ENCODE data around the gene UNC119B.

GRCh38 chr12:120710031-120710804 lies at the start of gene UNC119B:
- TF ChIP-seq CTCF (conservative IDR thresholded peaks at IDR 0.05; ENCODE audit: low read depth in 2 of 2) (no peak), POLR2AphosphoS5 (IDR thresholded peaks at IDR 0.05; ENCODE audit: low read depth) (peak; percentile 82), ZNF114 (CRISPR knock-in tag; IDR thresholded peaks at IDR 0.05) (no peak), EZH2phosphoT487 (IDR thresholded peaks at IDR 0.05; ENCODE audit: unreplicated experiment) (no peak), EZH2 (IDR thresholded peaks at IDR 0.05; ENCODE audit: low read depth, unreplicated experiment) (no peak)
- TF ChIP-seq, protein P1, sequence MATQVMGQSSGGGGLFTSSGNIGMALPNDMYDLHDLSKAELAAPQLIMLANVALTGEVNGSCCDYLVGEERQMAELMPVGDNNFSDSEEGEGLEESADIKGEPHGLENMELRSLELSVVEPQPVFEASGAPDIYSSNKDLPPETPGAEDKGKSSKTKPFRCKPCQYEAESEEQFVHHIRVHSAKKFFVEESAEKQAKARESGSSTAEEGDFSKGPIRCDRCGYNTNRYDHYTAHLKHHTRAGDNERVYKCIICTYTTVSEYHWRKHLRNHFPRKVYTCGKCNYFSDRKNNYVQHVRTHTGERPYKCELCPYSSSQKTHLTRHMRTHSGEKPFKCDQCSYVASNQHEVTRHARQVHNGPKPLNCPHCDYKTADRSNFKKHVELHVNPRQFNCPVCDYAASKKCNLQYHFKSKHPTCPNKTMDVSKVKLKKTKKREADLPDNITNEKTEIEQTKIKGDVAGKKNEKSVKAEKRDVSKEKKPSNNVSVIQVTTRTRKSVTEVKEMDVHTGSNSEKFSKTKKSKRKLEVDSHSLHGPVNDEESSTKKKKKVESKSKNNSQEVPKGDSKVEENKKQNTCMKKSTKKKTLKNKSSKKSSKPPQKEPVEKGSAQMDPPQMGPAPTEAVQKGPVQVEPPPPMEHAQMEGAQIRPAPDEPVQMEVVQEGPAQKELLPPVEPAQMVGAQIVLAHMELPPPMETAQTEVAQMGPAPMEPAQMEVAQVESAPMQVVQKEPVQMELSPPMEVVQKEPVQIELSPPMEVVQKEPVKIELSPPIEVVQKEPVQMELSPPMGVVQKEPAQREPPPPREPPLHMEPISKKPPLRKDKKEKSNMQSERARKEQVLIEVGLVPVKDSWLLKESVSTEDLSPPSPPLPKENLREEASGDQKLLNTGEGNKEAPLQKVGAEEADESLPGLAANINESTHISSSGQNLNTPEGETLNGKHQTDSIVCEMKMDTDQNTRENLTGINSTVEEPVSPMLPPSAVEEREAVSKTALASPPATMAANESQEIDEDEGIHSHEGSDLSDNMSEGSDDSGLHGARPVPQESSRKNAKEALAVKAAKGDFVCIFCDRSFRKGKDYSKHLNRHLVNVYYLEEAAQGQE (IDR thresholded peaks at IDR 0.05; ENCODE audit: unreplicated experiment): no peak
